ENCODE results near the gene FHOD1.

The FHOD1 gene

DNA sequence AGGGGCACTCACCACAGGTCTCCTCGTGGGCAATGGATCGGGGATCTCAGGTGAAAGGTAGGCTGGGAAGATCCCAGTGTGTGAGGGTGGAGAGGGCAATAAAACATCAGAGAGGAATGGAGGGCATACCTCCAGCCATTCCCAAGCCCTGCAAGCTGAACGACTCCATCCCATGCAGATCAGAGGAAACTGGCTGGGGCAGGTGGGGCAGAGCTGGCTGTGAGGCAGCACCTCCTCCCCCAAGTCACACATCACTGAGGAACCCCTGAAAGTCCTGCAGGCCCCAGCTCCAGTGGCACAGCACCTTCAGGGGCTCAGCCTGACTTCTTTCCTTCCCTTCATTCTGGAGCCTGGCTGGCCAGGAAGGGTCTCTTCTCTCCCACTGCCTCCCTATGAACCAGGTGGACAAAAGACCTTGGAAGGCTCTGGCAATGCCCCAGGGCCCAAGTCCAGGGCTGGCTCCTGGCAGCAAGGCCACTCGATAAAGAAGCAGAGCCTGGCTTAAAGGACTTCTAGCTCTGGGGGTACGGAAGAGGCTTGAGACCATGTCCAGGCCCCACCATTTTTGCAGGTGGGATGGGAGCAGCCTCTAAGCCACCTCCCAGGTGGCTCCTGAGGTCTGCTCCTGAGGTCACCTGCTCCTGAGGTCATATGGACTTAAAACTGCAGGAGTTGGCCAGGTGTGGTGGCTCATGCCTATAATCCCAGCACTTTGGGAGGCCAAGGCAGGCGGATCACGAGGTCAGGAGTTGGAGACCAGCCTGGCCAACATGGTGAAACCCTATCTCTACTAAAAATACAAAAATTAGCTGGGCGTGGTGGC, 33.9 kb downstream of the FHOD1 start:
- no peak overlapping the region for H3K27ac ChIP-seq (ENCODE audit: extremely low read depth, low read depth, low read length)
- CTCF ChIA-PET: no interaction called here

DNA sequence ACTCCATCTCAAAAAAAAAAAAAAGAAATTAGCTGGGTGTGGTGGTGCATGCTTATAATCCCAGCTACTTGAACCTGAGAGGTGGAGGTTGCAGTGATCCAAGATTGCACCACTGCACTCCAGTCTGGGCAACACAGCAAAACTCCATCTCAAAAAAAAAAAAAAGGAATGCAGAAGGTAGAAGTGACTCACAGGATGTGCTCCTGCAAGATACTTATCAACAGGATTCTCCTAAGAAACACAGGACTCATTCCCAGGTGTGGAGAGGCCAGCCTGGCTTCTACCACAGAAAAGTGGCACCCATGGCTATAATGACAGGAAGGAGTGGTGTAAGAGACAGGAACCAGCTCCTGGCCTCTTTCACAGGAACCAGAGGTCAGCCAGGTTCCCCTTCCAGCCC, 34.5 kb downstream of the FHOD1 start:
- POLR2A ChIA-PET: no interaction called here
- no peaks in the 10 kb centered on the region for H3K9me3 ChIP-seq (ENCODE audit: control insufficient read depth, insufficient read depth, low read depth, low read length)
- no peak overlapping the region for H3K27ac ChIP-seq (ENCODE audit: extremely low read depth, low read depth, low read length)
- peaks cover 0 to 7% of the 10 kb centered on the region in 2 experiments; a peak in 2 of 3 replicates for H3K36me3 ChIP-seq (ENCODE audit: control insufficient read depth in 2 of 2, insufficient read depth in 1 of 2, low read length in 2 of 2)
- CTCF ChIA-PET: interaction anchor here (0.6 to 1.1 kb wide), 3 partner anchors 19 to 253 kb away, joined by 3 to 4 read pairs (median 3); no protein-coding TSS in a partner anchor
- no peaks in the 10 kb centered on the region for H3K4me1 ChIP-seq (ENCODE audit: control insufficient read depth, insufficient read depth, low read length)
- TF ChIP-seq ZBTB7A (tag by site-specific recombination; IDR thresholded peaks at IDR 0.05; ENCODE audit: low read depth) (no peak), SP2 (tag by site-specific recombination; IDR thresholded peaks at IDR 0.05) (no peak), HOXC10 (CRISPR knock-in tag; IDR thresholded peaks at IDR 0.05) (no peak)
- TF ChIP-seq, protein P1, sequence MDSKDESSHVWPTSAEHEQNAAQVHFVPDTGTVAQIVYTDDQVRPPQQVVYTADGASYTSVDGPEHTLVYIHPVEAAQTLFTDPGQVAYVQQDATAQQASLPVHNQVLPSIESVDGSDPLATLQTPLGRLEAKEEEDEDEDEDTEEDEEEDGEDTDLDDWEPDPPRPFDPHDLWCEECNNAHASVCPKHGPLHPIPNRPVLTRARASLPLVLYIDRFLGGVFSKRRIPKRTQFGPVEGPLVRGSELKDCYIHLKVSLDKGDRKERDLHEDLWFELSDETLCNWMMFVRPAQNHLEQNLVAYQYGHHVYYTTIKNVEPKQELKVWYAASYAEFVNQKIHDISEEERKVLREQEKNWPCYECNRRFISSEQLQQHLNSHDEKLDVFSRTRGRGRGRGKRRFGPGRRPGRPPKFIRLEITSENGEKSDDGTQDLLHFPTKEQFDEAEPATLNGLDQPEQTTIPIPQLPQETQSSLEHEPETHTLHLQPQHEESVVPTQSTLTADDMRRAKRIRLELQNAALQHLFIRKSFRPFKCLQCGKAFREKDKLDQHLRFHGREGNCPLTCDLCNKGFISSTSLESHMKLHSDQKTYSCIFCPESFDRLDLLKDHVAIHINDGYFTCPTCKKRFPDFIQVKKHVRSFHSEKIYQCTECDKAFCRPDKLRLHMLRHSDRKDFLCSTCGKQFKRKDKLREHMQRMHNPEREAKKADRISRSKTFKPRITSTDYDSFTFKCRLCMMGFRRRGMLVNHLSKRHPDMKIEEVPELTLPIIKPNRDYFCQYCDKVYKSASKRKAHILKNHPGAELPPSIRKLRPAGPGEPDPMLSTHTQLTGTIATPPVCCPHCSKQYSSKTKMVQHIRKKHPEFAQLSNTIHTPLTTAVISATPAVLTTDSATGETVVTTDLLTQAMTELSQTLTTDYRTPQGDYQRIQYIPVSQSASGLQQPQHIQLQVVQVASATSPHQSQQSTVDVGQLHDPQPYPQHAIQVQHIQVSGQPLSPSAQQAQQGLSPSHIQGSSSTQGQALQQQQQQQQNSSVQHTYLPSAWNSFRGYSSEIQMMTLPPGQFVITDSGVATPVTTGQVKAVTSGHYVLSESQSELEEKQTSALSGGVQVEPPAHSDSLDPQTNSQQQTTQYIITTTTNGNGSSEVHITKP (tag by site-specific recombination; IDR thresholded peaks at IDR 0.05): no peak
- no peak overlapping the region for H3K4me3 ChIP-seq (ENCODE audit: low read depth, low read length)

More for the DNA sequence above, 33.9 kb downstream of the FHOD1 start:
- Histone ChIP-seq H3K9me3 (ENCODE audit: control insufficient read depth, insufficient read depth, low read depth, low read length) (no peaks in the 10 kb centered on the region), H3K4me3 (ENCODE audit: low read depth, low read length) (no peak overlapping the region), H3K36me3 (ENCODE audit: control insufficient read depth in 2 of 2, insufficient read depth in 1 of 2, low read length in 2 of 2) (peaks cover 0 to 7% of the 10 kb centered on the region in 2 experiments; a peak in 2 of 3 replicates), H3K4me1 (ENCODE audit: control insufficient read depth, insufficient read depth, low read length) (no peaks in the 10 kb centered on the region)
- POLR2A ChIA-PET: interaction anchor here (0.6 kb wide), 1 partner anchor 252 kb away, joined by 3 read pairs; the partner anchor contains the start of gene CES3
- no peak for TF ChIP-seq ZNF214 (tag by site-specific recombination; IDR thresholded peaks at IDR 0.05; ENCODE audit: borderline replicate concordance)
- TF ChIP-seq OVOL3 (tag by site-specific recombination; IDR thresholded peaks at IDR 0.05): no peak
- no peak for TF ChIP-seq ZNF561 (tag by site-specific recombination; IDR thresholded peaks at IDR 0.05; ENCODE audit: borderline replicate concordance)
- TF ChIP-seq ZNF416 (tag by site-specific recombination; IDR thresholded peaks at IDR 0.05): no peak

GRCh38 chr16:67211674-67212073, 35.6 kb downstream of the FHOD1 start:
- POLR2A ChIA-PET: interaction anchor here (1.4 kb wide), 1 partner anchor 15 kb away, joined by 5 read pairs; the partner anchor contains the start of gene TMEM208
- Histone ChIP-seq H3K9me3 (ENCODE audit: control insufficient read depth, insufficient read depth, low read depth, low read length) (no peaks in the 10 kb centered on the region), H3K36me3 (ENCODE audit: control insufficient read depth in 2 of 2, insufficient read depth in 1 of 2, low read length in 2 of 2) (peaks cover 0 to 9% of the 10 kb centered on the region in 2 experiments; a peak in 2 of 3 replicates), H3K4me1 (ENCODE audit: control insufficient read depth, insufficient read depth, low read length) (no peaks in the 10 kb centered on the region), H3K27ac (ENCODE audit: extremely low read depth, low read depth, low read length) (no peak overlapping the region), H3K4me3 (ENCODE audit: low read depth, low read length) (no peak overlapping the region)
- CTCF ChIA-PET: interaction anchor here (1.1 kb wide), 1 partner anchor 194 kb away, joined by 3 read pairs; no protein-coding TSS in a partner anchor
- TF ChIP-seq ZNF214 (tag by site-specific recombination; IDR thresholded peaks at IDR 0.05; ENCODE audit: borderline replicate concordance) (no peak), ZNF133 (tag by site-specific recombination; IDR thresholded peaks at IDR 0.05) (no peak), ZNF830 (tag by site-specific recombination; IDR thresholded peaks at IDR 0.05; ENCODE audit: low read depth) (no peak), ZNF776 (tag by site-specific recombination; IDR thresholded peaks at IDR 0.05; ENCODE audit: borderline replicate concordance) (no peak), ZNF449 (tag by site-specific recombination; IDR thresholded peaks at IDR 0.05) (no peak), PRDM6 (tag by site-specific recombination; IDR thresholded peaks at IDR 0.05) (no peak), ZSCAN23 (tag by site-specific recombination; IDR thresholded peaks at IDR 0.05) (no peak), ZNF639 (tag by site-specific recombination; IDR thresholded peaks at IDR 0.05) (no peak), ZNF610 (tag by site-specific recombination; IDR thresholded peaks at IDR 0.05; ENCODE audit: borderline replicate concordance) (no peak), ZNF350 (tag by site-specific recombination; IDR thresholded peaks at IDR 0.05) (no peak)
- TF ChIP-seq, protein P2, sequence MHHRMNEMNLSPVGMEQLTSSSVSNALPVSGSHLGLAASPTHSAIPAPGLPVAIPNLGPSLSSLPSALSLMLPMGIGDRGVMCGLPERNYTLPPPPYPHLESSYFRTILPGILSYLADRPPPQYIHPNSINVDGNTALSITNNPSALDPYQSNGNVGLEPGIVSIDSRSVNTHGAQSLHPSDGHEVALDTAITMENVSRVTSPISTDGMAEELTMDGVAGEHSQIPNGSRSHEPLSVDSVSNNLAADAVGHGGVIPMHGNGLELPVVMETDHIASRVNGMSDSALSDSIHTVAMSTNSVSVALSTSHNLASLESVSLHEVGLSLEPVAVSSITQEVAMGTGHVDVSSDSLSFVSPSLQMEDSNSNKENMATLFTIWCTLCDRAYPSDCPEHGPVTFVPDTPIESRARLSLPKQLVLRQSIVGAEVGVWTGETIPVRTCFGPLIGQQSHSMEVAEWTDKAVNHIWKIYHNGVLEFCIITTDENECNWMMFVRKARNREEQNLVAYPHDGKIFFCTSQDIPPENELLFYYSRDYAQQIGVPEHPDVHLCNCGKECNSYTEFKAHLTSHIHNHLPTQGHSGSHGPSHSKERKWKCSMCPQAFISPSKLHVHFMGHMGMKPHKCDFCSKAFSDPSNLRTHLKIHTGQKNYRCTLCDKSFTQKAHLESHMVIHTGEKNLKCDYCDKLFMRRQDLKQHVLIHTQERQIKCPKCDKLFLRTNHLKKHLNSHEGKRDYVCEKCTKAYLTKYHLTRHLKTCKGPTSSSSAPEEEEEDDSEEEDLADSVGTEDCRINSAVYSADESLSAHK (tag by site-specific recombination; IDR thresholded peaks at IDR 0.05): no peak

Data from HEK293 (cell line).